ENCODE results near the gene C2CD5.
"Not testable (repeated sequence)": the region's sequence is repeated elsewhere in the genome, so short reads cannot be mapped to it uniquely, and the experiment has no call there.

C2CD5 gene

DNA sequence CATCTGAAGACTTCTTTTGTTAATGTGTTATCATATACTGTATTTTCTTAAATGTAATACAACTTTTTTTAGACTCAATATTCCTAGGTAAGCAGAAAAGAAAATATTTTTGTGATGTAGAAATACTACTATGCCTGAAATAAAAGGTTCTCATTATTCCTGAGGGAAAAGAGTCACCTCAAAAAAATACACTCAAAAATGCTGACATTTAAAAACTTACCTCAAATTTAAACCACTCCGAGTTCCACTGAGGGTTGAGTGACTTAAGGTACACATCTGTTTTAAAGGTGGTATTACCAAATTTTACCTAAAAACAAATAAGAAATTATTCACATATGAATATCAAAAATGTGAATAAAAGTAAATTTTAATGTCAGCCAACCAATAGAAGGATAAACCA lies 9.3 kb downstream of the C2CD5 start:
- FAIRE-seq, result peak; percentile 21

- no peak for FAIRE-seq
Measured at GRCh38 chr12:22533155-22533554, 11.2 kb downstream of the C2CD5 start.

DNA sequence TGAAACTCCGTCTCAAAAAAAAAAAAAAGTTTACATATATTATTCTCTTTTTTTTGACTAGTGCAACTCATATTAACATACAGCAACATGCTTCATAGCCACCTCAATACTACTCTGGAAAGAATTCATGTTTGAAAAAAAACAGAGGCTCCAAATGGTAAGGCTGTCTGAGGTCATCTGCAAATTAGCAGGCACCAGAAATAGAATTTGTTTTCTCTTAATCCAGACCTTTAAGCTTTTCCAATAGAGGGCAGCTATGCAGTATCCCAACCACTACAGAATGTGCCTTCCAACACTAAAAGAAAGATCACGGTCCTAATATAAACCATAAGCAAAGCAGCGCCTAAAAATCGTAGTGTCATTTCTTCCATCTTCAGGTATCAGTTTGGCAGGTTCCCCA lies 12.0 kb downstream of the C2CD5 start:
- FAIRE-seq, result no peak

GRCh38 chr12:22531205-22531604 lies 13.1 kb downstream of the C2CD5 start:
- peak; percentile 13 for FAIRE-seq

DNA sequence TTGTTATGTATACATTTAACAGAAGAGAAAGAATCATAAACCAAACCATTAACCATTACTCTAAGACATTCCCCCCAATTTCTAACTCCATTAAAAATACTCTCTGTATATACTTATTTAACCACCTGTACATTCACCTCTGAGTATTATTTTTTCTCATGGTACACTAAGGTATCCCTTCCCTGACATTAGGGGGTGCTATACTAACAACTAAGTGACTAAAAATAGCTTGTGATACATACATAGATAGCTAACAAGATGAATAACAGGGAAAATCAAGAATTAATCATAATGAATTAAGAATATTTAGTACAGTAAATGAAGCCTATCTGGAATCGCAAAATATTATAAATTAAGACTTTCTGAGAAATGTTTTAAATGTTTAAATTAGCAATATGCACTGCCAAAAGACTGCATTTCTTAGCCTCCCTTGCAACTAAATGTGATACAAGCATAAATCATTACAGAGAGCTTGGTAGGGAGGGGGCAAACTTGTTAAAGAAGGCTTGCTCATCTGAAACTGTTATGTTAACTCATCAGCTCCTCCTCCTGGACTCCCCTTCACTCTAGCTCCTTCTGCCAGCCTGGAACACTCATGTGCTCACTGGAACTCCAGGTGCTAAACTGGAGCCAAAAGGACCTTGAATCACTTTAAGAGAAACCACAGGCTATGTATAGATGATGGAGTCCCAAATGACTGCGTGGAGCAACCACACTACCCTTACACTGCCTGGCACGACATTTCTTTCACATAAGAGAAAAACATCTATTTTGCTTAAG lies 14.9 kb downstream of the C2CD5 start:
- no peak for FAIRE-seq

DNA sequence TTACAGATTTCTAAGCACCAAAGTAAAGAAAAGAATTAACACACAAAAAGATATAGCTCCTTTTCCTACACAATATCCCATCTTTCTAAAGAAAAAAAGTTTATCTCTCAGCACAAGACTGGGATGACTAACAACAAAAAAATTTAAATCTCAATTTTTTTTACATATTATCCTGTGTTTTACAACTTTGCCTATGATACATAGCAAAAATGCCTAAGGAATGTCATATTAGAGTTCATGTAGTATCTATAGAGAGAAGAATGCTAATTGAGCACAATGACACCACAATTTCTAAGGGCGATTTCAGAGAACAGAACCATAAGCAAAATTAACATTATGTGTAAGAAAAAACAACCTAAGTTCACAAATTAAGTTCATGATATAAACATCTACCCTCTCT lies 16.3 kb downstream of the C2CD5 start:
- FAIRE-seq, result no peak

- no peak for FAIRE-seq
Measured at GRCh38 chr12:22526836-22527235, 17.5 kb downstream of the C2CD5 start.

GRCh38 chr12:22525426-22525825 lies 18.9 kb downstream of the C2CD5 start:
- peak; percentile 76 for FAIRE-seq

DNA sequence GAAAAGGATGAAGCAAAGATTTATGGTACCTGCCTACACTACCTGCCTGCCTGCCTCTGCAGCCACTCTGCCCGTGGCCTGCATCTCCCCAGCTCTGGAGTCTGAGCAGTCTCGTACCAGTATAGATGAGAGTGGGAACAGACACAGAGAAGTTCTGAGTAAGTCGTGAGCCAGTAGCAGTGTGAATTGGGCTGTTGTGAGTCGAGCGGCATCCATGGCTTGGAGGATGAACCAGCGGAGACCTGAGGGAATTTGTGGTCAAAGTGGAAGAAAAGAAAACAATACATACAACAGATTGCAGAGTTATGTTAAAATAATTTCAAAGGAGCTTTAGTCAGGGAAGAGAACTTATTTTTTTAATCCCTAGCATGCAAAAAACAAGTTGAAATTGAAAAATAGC lies 25.3 kb downstream of the C2CD5 start:
- FAIRE-seq, result no peak

- peak; percentile 85 for FAIRE-seq
Measured at GRCh38 chr12:22518060-22518719, 26.2 kb downstream of the C2CD5 start.

DNA sequence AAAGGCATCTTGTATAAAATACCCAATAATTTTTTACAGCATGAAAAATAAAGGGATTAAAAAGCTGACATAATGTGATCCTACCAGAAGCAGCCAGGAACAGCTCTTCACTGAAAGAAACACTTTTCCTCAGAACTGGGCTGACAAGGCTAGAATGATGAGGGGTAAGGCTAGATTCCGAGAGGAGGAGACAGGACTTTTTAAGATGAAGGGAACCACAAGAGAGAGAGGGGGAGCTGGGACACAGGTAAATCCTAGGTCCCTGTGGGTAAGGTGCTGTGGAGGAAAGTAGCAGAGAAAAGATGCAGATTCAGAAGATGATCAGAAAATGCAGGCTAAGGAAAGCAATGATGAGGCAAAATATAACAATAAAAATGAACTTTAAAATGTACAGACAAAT lies 29.5 kb downstream of the C2CD5 start:
- no peak for FAIRE-seq

DNA sequence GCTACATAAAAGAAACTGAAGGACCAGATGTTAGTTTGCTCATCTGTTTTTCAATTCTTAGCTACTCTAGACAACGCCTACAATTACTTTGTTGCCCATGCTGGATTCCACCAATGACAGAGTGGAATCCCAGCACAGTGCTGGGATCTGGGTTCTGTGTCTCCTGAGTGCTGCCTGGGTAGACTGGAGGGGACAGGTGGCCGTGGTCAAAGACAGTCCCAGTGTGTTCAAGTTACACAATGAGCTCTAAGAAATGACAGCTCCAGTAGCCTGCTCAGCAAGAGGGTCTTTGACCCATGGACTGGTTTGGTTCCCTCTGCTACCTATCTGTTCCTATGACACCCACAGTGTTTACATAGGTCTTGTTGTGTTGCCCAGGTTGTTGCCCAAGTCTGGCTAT lies 38.5 kb downstream of the C2CD5 start:
- FAIRE-seq, result no peak

GRCh38 chr12:22500100-22500499 lies 44.2 kb downstream of the C2CD5 start:
- no peak for FAIRE-seq

DNA sequence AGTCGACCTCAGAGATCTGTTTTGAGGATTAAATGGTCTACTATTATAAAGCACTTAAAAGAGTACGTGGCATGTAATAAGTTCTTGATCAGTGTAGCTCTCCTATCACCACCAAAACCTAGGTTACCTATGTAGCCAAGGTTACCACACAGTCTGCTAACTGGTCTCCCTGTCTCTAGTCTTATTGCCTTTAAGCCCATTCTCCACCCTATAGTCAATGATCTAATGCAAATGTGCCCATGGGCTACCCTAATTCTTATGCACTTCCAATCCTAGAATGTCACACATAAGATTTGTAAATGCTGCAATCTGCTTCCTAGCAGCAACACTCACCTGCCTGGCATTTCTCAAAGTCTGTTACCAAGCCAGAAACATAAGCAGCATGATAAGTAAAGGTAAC lies 44.9 kb downstream of the C2CD5 start:
- no peak for FAIRE-seq

GRCh38 chr12:22494319-22494718 lies 50.0 kb downstream of the C2CD5 start:
- FAIRE-seq, result no peak

GRCh38 chr12:22491034-22491433 lies 53.3 kb downstream of the C2CD5 start:
- FAIRE-seq, result no peak

DNA sequence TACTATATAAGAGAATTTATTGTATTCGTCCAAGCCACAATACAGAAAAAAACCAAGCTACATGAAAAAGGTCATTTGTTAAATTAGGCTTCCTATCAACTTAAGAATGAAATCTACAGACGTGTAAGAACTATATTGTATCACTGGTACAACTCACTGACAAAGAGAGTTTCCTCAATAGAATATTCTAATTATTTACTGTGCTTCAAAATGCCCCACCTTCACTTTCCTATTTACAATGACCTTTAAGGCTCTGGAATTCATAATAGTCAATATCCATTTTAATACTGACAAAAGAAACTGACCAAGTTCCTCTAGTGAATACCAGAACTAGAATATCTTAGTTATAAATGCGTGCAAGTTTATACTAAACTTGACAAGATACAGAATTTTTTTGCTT lies 55.9 kb downstream of the C2CD5 start:
- FAIRE-seq, result no peak

DNA sequence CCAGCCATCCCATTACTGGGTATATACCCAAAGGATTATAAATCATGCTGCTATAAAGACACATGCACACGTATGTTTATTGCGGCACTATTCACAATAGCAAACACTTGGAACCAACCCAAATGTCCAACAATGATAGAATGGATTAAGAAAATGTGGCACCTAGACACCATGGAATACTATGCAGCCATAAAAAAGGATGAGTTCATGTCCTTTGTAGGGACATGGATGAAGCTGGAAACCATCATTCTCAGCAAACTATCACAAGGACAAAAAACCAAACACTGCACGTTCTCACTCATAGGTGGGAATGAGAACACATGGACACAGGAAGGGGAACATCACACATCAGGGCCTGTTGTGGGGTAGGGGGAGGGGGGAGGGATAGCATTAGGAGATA lies 56.7 kb downstream of the C2CD5 start:
- FAIRE-seq, result not testable (repeated sequence)

GRCh38 chr12:22481547-22482104 lies 62.7 kb downstream of the C2CD5 start:
- FAIRE-seq, result peak; percentile 69

GRCh38 chr12:22480814-22481213 lies 63.5 kb downstream of the C2CD5 start:
- FAIRE-seq, result not testable (repeated sequence)

DNA sequence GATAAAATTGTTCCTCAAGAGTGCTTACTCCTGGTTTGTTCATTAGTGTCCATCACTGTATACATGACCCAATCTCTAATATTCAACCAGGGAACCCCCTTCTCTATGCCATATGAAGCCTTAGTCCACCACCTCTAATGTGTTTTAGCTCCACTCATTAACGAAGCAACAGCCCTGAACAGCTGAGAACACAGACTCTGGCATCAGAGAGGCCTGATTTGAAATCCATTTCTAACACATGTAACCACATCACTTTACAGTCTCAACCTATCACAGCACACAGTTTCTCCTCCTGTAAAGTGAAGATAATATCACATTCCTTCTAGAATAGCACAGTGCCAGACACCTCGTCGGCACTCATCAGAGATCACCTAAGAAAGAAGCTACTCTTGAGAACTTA lies 64.3 kb downstream of the C2CD5 start:
- no peak for FAIRE-seq

GRCh38 chr12:22477894-22478287 lies 66.5 kb downstream of the C2CD5 start:
- FAIRE-seq, result no peak

DNA sequence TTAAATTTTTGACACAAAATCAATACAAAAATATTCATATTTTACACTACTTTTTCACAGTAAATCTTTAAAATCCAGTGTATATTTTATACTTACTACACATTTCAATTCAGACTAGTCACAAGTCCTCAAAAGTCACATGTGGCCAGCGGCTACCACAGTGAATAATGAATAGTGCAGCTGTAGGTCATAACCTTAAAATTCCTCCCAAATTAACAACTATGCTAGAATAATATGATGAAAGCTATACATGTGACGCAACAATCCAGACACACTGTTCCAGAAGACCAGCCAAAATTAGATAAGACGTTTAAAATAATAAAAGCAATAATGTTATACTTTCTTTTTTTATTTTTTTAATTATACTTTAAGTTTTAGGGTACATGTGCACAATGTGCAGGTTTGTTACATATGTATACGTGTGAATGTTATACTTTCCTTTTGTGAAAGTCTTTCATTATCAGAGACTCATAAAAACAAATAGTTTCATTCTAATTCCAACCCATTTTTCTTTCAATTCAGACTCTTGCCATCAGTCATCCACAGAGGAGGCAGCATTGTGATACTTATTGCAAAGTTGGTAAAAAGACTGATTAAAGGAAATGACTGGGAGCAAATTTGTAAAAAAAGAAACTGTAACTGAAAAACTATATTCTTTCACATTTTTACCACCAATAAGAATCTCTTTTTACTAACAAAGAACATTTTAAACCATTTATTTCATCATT lies 67.0 kb downstream of the C2CD5 start:
- peak; percentile 75 for FAIRE-seq

- peak; percentile 47 for FAIRE-seq
Measured at GRCh38 chr12:22476133-22476532, 68.2 kb downstream of the C2CD5 start.

All from islet of Langerhans (tissue), 1 donor.